DND-41 (cell line): ENCODE results near the gene HSPG2.

ENCODE experiments used
- EZH2 ChIP-seq: IDR thresholded peaks from 3 replicates; pipeline ENCODE4 v1.6.1; 2012; ENCODE audit warnings: borderline replicate concordance, low read depth, mild to moderate bottlenecking, moderate library complexity, low read length, inconsistent platforms; ENCODE audit not compliant: severe bottlenecking
- TF ChIP-seq, protein P1 (sequence below): IDR thresholded peaks from 2 replicates; pipeline ENCODE4 v1.5.1; 2012; ENCODE audit warnings: borderline replicate concordance, low read length, moderate library complexity, mild to moderate bottlenecking; ENCODE audit not compliant: poor library complexity, severe bottlenecking; ENCODE audit errors: extremely low read depth

GRCh38 chr1:21867451-21867996, 69.6 kb downstream of the HSPG2 start:
- TF ChIP-seq, protein P1, sequence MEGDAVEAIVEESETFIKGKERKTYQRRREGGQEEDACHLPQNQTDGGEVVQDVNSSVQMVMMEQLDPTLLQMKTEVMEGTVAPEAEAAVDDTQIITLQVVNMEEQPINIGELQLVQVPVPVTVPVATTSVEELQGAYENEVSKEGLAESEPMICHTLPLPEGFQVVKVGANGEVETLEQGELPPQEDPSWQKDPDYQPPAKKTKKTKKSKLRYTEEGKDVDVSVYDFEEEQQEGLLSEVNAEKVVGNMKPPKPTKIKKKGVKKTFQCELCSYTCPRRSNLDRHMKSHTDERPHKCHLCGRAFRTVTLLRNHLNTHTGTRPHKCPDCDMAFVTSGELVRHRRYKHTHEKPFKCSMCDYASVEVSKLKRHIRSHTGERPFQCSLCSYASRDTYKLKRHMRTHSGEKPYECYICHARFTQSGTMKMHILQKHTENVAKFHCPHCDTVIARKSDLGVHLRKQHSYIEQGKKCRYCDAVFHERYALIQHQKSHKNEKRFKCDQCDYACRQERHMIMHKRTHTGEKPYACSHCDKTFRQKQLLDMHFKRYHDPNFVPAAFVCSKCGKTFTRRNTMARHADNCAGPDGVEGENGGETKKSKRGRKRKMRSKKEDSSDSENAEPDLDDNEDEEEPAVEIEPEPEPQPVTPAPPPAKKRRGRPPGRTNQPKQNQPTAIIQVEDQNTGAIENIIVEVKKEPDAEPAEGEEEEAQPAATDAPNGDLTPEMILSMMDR = no peak
- TF ChIP-seq EZH2 = no peak
